ENCODE measurements around the gene NFE2L2. TPM values are rescaled to one million over a fixed set of nuclear protein-coding genes. Genes with fewer than 3 reads are reported as not detected.
"Not testable (repeated sequence)": the region's sequence is repeated elsewhere in the genome, so short reads cannot be mapped to it uniquely, and the experiment has no call there.

The NFE2L2 gene
- 25.8 and 33.2 TPM in 2 replicates for polyA plus RNA-seq (2014; cell fraction: cytosol; rRNA removed)
- 27.5 and 49.4 TPM in 2 replicates for polyA plus RNA-seq (2014; cell fraction: nucleus; rRNA removed)

GRCh38 chr2:177264693-177265587 is at the start of gene NFE2L2:
TSS of gene NFE2L2 (minus strand) at chr2:177264727. CDS start at chr2:177264576, 151 bp downstream.
- DNase-seq (ENCODE audit: low spot score), result peak; percentile 87

- DNase-seq (ENCODE audit: low spot score), result no peak
Observed at GRCh38 chr2:177314194-177314593, 49.7 kb upstream of the NFE2L2 start.

GRCh38 chr2:177313162-177313781 is 48.7 kb upstream of the NFE2L2 start:
- DNase-seq (ENCODE audit: low spot score), result no peak

DNA sequence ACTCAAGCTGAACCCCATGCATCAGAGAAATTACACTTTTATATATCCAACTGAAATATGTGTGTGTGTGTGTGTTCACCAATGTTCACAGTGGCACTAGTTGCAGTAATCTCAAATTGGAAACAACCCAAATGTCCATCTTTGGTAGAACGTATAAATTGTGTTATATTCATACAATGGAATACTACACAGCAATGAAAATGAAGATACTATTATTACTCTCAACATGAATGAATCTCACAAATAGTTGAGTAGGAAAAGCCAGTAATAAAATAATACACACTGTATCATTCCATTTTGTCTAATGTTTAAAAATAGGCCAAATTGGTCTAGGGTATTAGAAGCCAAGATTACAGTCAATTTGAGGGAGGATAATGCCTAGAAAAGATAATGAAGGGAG is 48.0 kb upstream of the NFE2L2 start:
- DNase-seq (ENCODE audit: low spot score), result no peak

GRCh38 chr2:177309672-177310309 is 45.3 kb upstream of the NFE2L2 start:
- not testable (repeated sequence) for DNase-seq (ENCODE audit: low spot score)

DNA sequence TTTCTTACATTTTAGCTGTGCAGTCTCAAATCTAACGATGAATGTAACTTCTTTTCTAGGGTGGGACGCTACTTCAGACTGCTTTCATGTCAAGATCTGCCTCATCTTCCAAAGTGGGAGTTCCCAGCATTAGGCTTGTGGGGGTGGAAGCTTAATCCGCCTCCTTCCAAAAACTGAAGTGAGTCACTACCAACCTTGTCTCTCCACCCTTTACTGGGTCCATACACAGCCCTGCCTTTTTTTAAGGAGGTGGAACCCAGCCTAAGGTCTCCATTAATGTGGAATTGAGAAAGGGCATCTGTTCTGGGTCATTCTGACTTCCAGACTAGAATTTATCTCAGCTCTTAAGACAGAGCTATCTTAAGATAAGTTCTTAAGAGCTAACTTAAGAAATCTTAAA is 42.0 kb upstream of the NFE2L2 start:
- DNase-seq (ENCODE audit: low spot score), result no peak

- DNase-seq (ENCODE audit: low spot score), result no peak
Observed at GRCh38 chr2:177303939-177304338, 39.4 kb upstream of the NFE2L2 start.

DNA sequence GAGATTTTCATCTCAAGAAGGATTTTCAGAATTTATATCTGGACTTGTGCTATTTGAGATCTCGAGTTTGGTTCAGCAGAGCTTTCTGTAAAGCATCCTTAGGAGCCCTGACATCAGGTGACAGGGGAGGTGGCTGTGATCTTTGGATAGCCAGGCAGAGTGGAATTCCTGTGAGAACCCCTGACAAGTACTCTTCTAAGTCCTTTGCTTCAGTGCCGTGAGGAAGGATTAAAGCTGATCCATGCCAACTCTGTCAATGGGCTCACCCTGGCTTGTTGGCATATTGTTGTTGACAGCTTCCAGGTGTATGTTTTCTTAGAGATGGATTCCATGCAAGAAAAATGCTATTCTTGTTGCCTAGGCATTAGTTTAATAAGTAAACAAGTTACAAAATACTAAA is 38.0 kb upstream of the NFE2L2 start:
- no peak for DNase-seq (ENCODE audit: low spot score)

- DNase-seq (ENCODE audit: low spot score), result no peak
Observed at GRCh38 chr2:177298191-177298590, 33.7 kb upstream of the NFE2L2 start.

GRCh38 chr2:177296040-177296439 is 31.5 kb upstream of the NFE2L2 start:
- DNase-seq (ENCODE audit: low spot score), result peak; percentile 23

DNA sequence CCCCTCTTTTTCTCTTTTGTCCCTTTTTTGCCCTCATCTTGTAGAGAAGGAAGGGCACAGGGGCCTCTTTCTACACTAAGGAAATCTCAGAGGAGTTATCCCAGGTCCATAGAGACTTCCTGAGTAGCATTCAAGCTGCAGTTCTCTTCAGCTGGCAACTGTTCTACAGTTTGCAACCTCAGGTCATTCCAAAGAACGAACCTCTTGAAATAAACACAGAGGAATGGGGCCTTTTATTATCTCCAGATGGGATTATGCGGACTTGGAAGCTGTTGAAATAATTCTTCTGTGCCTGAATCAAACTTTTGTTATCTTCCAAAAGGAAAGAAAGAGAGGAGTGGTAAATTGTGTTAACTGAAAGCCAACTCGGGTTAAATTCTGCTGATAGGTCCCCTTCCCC is 31.0 kb upstream of the NFE2L2 start:
- no peak for DNase-seq (ENCODE audit: low spot score)

GRCh38 chr2:177291701-177292100 is 27.2 kb upstream of the NFE2L2 start:
- DNase-seq (ENCODE audit: low spot score), result no peak

- no peak for DNase-seq (ENCODE audit: low spot score)
Observed at GRCh38 chr2:177289824-177290628, 25.5 kb upstream of the NFE2L2 start.

DNA sequence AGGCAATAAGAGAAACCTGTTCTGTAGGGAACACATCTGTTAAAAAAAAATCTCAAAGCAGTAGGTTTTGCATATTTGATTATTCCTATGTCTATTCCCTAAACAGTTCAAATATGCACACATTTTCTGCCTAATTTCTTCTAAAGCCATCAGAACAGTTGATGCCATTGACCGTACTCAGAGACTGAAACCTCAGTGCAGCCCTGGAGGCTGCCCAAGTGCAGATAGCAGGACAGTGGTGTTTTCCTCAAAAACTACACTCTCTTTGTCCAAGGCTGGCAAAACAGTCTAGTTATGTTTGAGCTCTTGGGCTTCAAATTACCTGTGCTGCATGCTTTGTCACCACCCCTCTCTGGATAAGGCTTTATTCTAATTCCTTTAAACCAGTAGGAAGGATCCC is 23.3 kb upstream of the NFE2L2 start:
- DNase-seq (ENCODE audit: low spot score), result no peak

- DNase-seq (ENCODE audit: low spot score), result no peak
Observed at GRCh38 chr2:177285892-177286715, 21.6 kb upstream of the NFE2L2 start.

GRCh38 chr2:177284531-177284930 is 20.0 kb upstream of the NFE2L2 start:
- no peak for DNase-seq (ENCODE audit: low spot score)

- no peak for DNase-seq (ENCODE audit: low spot score)
Observed at GRCh38 chr2:177283906-177284305, 19.4 kb upstream of the NFE2L2 start.

DNA sequence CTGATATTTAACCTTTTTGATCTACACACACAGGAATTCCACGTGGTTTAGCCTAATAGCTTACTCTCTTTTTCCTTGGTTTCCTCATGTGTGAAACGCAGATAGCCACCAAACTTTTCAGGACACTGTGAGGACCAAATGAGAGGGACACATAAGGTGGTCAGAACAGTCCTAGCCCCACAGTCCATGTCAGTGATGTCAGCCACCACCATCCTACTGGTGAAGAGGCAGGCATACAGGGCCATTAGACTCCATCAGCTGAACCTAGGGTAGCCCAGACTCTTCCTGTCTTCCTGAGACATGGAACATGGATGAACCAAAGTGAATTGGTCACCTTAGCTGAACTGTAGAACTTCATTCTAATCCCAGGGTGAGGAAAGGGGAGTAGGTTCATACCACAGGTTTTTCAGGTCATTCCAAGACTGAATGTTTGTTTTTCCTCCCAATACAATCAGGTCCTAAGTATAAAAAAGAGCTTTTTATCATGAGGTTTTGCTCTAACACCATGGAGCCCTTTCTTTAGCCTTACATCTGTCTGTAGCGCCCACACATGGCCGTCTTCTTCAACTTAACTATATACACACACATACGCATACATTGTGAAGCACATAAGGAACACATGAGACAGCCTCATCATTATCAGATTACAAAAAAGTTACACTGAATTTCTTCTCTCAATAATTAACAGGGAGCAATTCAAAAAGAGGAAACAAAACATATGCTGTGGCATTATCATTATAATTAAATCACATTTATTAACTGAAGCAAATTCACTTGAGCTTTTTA is 18.5 kb upstream of the NFE2L2 start:
- DNase-seq (ENCODE audit: low spot score), result no peak

DNA sequence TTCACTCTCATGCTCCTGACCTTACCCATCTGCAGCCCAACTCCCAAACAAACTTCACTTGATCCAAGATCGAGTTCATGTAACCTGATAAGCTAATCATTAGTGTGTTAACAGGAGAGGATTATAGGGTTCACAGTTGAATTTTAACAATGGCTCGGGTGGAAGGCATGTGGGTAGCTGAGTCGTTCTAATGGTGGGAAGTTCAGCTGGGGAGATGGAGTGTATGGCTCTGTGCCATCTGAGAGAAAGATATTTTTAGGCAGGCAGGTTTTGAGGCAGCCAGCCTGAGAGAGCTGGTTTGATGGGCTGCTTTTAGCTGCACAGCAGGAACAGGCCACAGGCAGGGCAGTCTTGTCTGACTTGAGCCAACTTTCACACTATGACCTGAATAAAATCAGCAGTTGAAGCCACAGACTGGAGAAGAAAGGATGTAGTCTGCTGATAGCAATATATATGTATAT is 17.7 kb upstream of the NFE2L2 start:
- DNase-seq (ENCODE audit: low spot score), result no peak
